GM18507 (cell line): Measurements from ENCODE around the gene BCAP29.

ENCODE experiments used
- DNase-seq: peaks from one replicate; pipeline ENCODE4 v3.0.0; 2011; ENCODE audit warnings: low read depth; ENCODE audit not compliant: insufficient read length; ENCODE audit errors: extremely low spot score
- FAIRE-seq: peaks from 2 replicates; lab custom pipeline; 2011; peaks lifted over from hg19 to GRCh38; lab: Jason Lieb, UNC

The BCAP29 gene

DNA sequence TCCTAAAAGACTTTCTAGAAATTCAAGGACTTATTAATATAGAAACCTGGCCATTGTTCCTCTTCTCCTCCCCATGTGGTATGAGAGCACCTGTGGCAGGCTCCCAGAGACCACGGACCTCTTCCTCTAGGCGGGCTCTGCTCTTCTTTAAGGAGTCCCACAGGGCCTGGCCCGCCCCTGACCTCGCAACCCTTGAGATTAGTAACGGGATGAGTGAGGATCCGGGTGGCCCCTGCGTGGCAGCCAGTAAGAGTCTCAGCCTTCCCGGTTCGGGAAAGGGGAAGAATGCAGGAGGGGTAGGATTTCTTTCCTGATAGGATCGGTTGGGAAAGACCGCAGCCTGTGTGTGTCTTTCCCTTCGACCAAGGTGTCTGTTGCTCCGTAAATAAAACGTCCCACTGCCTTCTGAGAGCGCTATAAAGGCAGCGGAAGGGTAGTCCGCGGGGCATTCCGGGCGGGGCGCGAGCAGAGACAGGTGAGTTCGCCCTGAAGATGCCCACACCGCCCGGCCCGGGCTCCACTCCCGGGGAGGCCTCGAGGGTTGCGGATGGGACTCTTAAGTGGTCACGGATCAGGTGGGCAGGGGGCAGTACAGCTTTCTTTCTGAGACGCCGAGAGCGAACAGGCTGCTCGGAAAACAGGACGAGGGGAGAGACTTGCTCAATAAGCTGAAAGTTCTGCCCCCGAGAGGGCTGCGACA is 80.5 kb downstream of the BCAP29 start, which contains the start of gene SLC26A4:
Gene SLC26A4, plus strand, starts transcription at position 448 of the 700 bp plus-strand sequence. CDS start 814 bp downstream, outside the sequence.
- no peak for FAIRE-seq
- no peak for DNase-seq

DNA sequence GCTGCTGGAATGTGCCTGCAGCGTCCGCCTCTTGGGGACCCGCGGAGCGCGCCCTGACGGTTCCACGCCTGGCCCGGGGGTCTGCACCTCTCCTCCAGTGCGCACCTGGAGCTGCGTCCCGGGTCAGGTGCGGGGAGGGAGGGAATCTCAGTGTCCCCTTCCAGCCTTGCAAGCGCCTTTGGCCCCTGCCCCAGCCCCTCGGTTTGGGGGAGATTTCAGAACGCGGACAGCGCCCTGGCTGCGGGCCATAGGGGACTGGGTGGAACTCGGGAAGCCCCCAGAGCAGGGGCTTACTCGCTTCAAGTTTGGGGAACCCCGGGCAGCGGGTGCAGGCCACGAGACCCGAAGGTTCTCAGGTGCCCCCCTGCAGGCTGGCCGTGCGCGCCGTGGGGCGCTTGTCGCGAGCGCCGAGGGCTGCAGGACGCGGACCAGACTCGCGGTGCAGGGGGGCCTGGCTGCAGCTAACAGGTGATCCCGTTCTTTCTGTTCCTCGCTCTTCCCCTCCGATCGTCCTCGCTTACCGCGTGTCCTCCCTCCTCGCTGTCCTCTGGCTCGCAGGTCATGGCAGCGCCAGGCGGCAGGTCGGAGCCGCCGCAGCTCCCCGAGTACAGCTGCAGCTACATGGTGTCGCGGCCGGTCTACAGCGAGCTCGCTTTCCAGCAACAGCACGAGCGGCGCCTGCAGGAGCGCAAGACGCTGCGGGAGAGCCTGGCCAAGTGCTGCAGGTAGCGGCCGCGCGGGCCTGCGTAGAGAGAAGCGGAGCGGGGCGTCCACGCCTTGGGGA is 81.2 kb downstream of the BCAP29 start:
- no peak for DNase-seq
- FAIRE-seq = no peak

DNA sequence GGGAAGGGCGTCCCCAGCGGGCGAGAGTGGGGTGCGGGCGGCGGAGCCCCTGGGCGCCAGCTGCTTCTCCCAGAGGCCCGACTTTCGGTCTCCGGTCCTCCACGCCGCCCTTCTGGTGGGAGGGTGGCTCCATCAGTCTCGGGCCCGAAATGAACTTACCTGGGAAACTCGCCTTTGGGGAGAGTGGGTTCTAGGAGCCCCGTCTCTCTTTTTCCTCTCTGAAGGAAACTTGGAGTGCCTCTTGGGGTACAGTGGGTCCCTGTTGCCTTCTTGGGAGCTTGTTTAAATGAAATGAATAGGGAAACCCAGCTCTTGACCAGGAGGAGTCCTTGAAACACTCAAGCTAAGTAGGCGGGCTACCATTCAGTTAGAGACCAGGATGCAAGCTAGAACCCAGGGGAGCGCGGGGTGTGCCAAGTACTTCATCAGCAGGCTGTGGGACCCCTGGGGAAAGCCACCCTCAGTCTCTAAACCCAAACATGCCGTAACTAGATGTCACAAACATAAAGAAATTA is 81.9 kb downstream of the BCAP29 start:
- DNase-seq (no peak), FAIRE-seq (no peak)

DNA sequence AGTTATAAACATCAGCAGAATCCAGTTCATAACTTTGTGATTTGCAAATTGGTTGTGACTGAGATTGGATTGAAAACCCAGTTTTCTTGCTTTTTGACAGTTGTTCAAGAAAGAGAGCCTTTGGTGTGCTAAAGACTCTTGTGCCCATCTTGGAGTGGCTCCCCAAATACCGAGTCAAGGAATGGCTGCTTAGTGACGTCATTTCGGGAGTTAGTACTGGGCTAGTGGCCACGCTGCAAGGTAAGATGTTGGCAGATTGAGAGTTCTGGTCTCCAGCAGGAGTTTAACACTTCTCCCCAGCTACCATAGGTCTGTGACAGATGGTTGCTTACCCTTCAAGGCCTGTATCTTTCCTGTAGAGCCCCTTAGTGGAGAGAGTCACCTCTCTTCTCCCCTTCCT is 83.2 kb downstream of the BCAP29 start:
- DNase-seq = no peak

DNA sequence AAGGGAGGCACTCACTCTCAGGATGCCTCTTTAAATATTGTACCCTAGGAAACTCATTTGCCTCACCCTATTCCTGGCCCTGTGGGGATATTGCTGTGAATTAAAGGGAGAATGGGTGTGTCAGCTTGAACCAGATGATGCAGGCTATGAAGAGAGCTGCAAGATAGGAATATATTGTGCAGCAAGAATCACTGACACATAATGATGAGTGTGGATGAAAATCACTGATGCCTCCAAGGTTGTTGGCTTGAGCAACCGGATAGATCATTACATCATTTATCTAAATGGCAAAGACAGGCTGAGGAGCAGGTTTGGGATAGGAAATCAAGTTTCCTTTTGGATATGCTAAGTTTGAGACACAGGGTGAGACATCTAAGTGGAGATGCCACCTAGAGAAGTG is 86.7 kb downstream of the BCAP29 start:
- DNase-seq (no peak), FAIRE-seq (no peak)

More for the DNA sequence above, 83.2 kb downstream of the BCAP29 start:
- no peak for FAIRE-seq

DNA sequence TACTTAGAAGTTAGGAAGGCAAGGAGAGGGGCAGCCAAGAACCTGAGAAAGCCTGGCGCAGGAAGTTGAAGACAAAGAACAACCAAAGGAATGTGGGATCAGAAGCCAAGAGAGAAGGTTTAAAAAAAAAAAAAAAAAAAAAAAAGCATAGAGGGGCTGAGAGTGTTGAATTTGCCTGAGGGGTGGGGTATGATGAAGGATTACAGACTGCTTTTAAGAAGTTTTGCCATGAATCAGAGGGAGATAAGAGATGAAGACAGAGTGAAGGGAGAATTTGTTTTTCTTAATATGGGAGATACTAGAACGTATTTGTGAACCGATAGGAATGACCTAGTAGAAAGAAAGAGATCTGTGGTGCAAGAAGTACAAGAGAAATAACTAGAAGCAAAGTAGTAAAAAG is 87.3 kb downstream of the BCAP29 start:
- no peak for DNase-seq
- FAIRE-seq = no peak

DNA sequence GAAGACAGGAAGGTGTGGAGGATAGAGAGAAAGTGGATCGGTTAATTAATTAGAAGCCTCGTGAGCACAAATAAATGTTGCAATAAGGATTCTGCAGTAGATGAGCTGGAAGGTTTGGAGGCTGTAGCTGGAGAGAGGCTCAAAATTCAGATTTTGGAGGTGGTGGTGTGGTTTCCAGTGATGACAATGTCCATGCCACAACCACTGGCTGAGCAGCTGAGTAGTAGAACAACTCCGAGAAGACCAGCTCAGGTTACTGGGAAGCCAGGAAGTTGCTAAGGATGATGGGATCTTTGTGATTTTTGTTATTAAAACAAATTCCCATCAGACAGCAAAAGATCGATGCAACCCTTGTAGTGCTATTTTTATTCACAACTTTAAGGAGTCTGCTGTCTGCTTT is 88.2 kb downstream of the BCAP29 start:
- FAIRE-seq (no peak), DNase-seq (no peak)
